WTC11 (cell line): ENCODE results near the gene TAS1R1. TPM values are rescaled to one million over a fixed set of nuclear protein-coding genes. Genes with fewer than 3 reads are reported as not detected.

Experiments
- ATAC-seq: fragments of 200-7000 bp; cut with Tn5 transposase; 2 replicates; pipeline ENCODE4 v1.10.0; 2021; ENCODE audit warnings: mild to moderate bottlenecking, moderate library complexity
- CTCF ChIA-PET: fragments of 300-600 bp; sonication (Branson Sonifier 250); formaldehyde crosslinking; loops from one replicate; lab custom pipeline; 2021; ENCODE audit warnings: antibody characterized with exemption; lab: Charles Lee
- POLR2A ChIA-PET: fragments of 350-600 bp; sonication (Branson Sonifier 250); formaldehyde crosslinking; loops from one replicate; lab custom pipeline; 2021; ENCODE audit warnings: antibody characterized with exemption; lab: Charles Lee
- DNase-seq: peaks from one replicate; pipeline ENCODE4 v3.0.0; 2021; ENCODE audit warnings: low spot score
- H3K27ac Mint-ChIP-seq: 2 replicates; pipeline ENCODE4 v1.8.0; 2021; ENCODE audit warnings: mixed read lengths
- H3K27me3 Mint-ChIP-seq: 2 replicates; pipeline ENCODE4 v1.8.0; 2021; ENCODE audit warnings: low read depth, mild to moderate bottlenecking, moderate library complexity, mixed read lengths
- H3K36me3 Mint-ChIP-seq: 2 replicates; pipeline ENCODE4 v1.8.0; 2021; ENCODE audit warnings: mixed read lengths
- H3K4me1 Mint-ChIP-seq: 2 replicates; pipeline ENCODE4 v1.8.0; 2022; ENCODE audit warnings: mixed read lengths
- H3K4me3 Mint-ChIP-seq: 2 replicates; pipeline ENCODE4 v1.8.0; 2021; ENCODE audit warnings: mild to moderate bottlenecking, moderate library complexity, mixed read lengths
- H3K9me3 Mint-ChIP-seq: 2 replicates; pipeline ENCODE4 v1.8.0; 2021; ENCODE audit warnings: mixed read lengths
- ARID4B ChIP-seq: sonication (generic); formaldehyde crosslinking; IDR thresholded peaks from 2 replicates; pipeline ENCODE4 v1.8.0; 2023; ENCODE audit warnings: missing genetic modification reagents, mild to moderate bottlenecking, borderline replicate concordance
- ATF1 ChIP-seq: sonication (generic); formaldehyde crosslinking; IDR thresholded peaks from 2 replicates; pipeline ENCODE4 v1.8.1; 2023; ENCODE audit warnings: mild to moderate bottlenecking, moderate library complexity, missing genetic modification reagents
- CREM ChIP-seq: sonication (generic); formaldehyde crosslinking; IDR thresholded peaks from 2 replicates; pipeline ENCODE4 v1.8.1; 2022; ENCODE audit warnings: mild to moderate bottlenecking, missing genetic modification reagents, moderate library complexity
- EMX1 ChIP-seq: fragments of 250-450 bp; sonication (Bioruptor Pico); IDR thresholded peaks from 2 replicates; pipeline ENCODE4 v1.8.0; 2021; ENCODE audit warnings: mild to moderate bottlenecking
- ERG ChIP-seq: fragments of 250-450 bp; sonication (Bioruptor Pico); IDR thresholded peaks from 2 replicates; pipeline ENCODE4 v1.8.0; 2021; ENCODE audit warnings: mild to moderate bottlenecking
- FOXK1 ChIP-seq: sonication (generic); formaldehyde crosslinking; IDR thresholded peaks from 2 replicates; pipeline ENCODE4 v1.8.0; 2022; ENCODE audit warnings: mild to moderate bottlenecking, moderate library complexity, missing genetic modification reagents
- GABPB1 ChIP-seq: sonication (generic); formaldehyde crosslinking; IDR thresholded peaks from 2 replicates; pipeline ENCODE4 v1.8.1; 2023; ENCODE audit warnings: mild to moderate bottlenecking, missing genetic modification reagents
- HMGXB4 ChIP-seq: sonication (generic); formaldehyde crosslinking; IDR thresholded peaks from 2 replicates; pipeline ENCODE4 v1.8.1; 2023; ENCODE audit warnings: mild to moderate bottlenecking, moderate library complexity, missing genetic modification reagents
- IRF2 ChIP-seq: sonication (generic); formaldehyde crosslinking; IDR thresholded peaks from 2 replicates; pipeline ENCODE4 v1.8.0; 2022; ENCODE audit warnings: low read depth, missing genetic modification reagents, borderline replicate concordance
- SP1 ChIP-seq: sonication (generic); formaldehyde crosslinking; conservative IDR thresholded peaks from 2 replicates; pipeline ENCODE4 v1.8.1; 2022; ENCODE audit warnings: missing genetic modification reagents
- TEAD1 ChIP-seq: sonication (generic); formaldehyde crosslinking; IDR thresholded peaks from 2 replicates; pipeline ENCODE4 v1.8.0; 2022; ENCODE audit warnings: mild to moderate bottlenecking, missing genetic modification reagents
- TP53 ChIP-seq: sonication (generic); formaldehyde crosslinking; IDR thresholded peaks from 2 replicates; pipeline ENCODE4 v1.8.1; 2023; ENCODE audit warnings: mild to moderate bottlenecking, missing genetic modification reagents
- ZNF396 ChIP-seq: fragments of 250-450 bp; sonication (Bioruptor Pico); IDR thresholded peaks from 2 replicates; pipeline ENCODE4 v1.8.0; 2021; ENCODE audit warnings: mild to moderate bottlenecking, moderate library complexity, borderline replicate concordance
- total RNA-seq: library from RNA; stranded (reverse); gene quantifications from 3 replicates; pipeline ENCODE4 v1.2.3, GENCODE V29; 2021
- TF ChIP-seq, protein P1 (sequence below): sonication (generic); formaldehyde crosslinking; IDR thresholded peaks from 2 replicates; pipeline ENCODE4 v1.8.0; 2023; ENCODE audit warnings: mild to moderate bottlenecking, missing genetic modification reagents
- TF ChIP-seq, protein P2 (sequence below): sonication (generic); formaldehyde crosslinking; conservative IDR thresholded peaks from 2 replicates; pipeline ENCODE4 v1.8.1; 2023; ENCODE audit warnings: mild to moderate bottlenecking, low read depth, missing genetic modification reagents, moderate library complexity
- TF ChIP-seq, protein P3 (sequence below): fragments of 250-450 bp; sonication (Bioruptor Pico); IDR thresholded peaks from 2 replicates; pipeline ENCODE4 v1.9.0; 2021; ENCODE audit warnings: mild to moderate bottlenecking

TAS1R1 gene
- total RNA-seq, 1 experiment from 2014 or later = 0.11 TPM

DNA sequence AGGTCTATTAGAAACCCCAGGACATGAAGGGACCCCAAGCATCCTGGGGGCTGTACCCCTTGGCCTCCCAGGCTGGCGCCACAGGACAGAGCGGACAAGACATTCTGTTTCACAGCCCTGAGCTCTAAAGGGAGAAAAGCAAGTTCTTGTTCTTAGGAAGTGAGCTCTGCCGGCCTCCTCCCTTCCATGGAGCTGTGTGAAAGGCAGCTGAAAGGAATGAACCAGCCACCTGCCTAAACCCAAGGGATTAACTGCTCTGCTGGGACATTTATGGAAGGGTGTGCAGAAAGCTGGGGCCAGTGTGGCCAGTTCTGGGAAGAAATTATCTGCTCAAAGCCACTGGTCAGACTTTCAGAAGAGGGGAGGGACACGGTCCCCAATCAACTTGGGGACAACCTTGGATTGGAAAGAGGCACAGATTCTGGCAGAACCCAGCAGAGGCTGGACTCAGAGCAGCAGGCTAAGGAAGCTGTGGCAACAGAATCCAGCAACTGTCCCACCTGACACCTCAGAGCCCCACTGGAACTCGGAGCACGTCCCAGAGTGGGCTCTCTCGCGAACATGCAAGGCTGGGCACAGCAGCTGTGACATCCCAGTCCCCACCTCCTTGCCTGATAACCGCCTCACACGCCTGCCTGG is 45.4 kb downstream of the TAS1R1 start:
- DNase-seq (no peak), ATAC-seq (no peak)
- TF ChIP-seq HMGXB4 (CRISPR knock-in tag) (no peak), ERG (CRISPR knock-in tag) (no peak), EMX1 (CRISPR knock-in tag) (no peak), CREM (CRISPR knock-in tag) (no peak), ATF1 (CRISPR knock-in tag) (no peak), GABPB1 (CRISPR knock-in tag) (no peak), TEAD1 (no peak), FOXK1 (CRISPR knock-in tag) (no peak), IRF2 (CRISPR knock-in tag) (no peak), ZNF396 (CRISPR knock-in tag) (no peak), SP1 (CRISPR knock-in tag) (no peak), TP53 (no peak), ARID4B (CRISPR knock-in tag) (no peak)
- TF ChIP-seq, protein P1, sequence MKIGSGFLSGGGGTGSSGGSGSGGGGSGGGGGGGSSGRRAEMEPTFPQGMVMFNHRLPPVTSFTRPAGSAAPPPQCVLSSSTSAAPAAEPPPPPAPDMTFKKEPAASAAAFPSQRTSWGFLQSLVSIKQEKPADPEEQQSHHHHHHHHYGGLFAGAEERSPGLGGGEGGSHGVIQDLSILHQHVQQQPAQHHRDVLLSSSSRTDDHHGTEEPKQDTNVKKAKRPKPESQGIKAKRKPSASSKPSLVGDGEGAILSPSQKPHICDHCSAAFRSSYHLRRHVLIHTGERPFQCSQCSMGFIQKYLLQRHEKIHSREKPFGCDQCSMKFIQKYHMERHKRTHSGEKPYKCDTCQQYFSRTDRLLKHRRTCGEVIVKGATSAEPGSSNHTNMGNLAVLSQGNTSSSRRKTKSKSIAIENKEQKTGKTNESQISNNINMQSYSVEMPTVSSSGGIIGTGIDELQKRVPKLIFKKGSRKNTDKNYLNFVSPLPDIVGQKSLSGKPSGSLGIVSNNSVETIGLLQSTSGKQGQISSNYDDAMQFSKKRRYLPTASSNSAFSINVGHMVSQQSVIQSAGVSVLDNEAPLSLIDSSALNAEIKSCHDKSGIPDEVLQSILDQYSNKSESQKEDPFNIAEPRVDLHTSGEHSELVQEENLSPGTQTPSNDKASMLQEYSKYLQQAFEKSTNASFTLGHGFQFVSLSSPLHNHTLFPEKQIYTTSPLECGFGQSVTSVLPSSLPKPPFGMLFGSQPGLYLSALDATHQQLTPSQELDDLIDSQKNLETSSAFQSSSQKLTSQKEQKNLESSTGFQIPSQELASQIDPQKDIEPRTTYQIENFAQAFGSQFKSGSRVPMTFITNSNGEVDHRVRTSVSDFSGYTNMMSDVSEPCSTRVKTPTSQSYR (CRISPR knock-in tag) = no peak
- TF ChIP-seq, protein P2, sequence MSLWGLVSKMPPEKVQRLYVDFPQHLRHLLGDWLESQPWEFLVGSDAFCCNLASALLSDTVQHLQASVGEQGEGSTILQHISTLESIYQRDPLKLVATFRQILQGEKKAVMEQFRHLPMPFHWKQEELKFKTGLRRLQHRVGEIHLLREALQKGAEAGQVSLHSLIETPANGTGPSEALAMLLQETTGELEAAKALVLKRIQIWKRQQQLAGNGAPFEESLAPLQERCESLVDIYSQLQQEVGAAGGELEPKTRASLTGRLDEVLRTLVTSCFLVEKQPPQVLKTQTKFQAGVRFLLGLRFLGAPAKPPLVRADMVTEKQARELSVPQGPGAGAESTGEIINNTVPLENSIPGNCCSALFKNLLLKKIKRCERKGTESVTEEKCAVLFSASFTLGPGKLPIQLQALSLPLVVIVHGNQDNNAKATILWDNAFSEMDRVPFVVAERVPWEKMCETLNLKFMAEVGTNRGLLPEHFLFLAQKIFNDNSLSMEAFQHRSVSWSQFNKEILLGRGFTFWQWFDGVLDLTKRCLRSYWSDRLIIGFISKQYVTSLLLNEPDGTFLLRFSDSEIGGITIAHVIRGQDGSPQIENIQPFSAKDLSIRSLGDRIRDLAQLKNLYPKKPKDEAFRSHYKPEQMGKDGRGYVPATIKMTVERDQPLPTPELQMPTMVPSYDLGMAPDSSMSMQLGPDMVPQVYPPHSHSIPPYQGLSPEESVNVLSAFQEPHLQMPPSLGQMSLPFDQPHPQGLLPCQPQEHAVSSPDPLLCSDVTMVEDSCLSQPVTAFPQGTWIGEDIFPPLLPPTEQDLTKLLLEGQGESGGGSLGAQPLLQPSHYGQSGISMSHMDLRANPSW (CRISPR knock-in tag) = no peak
- TF ChIP-seq, protein P3, sequence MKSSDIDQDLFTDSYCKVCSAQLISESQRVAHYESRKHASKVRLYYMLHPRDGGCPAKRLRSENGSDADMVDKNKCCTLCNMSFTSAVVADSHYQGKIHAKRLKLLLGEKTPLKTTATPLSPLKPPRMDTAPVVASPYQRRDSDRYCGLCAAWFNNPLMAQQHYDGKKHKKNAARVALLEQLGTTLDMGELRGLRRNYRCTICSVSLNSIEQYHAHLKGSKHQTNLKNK = no peak
- Mint-ChIP-seq H3K9me3 (no peaks in the 10 kb centered on the region), H3K27ac (peak overlapping the region; percentile 41; the same call in 1 of the 2 replicates), H3K4me3 (peak overlapping the region; percentile 80), H3K36me3 (peaks cover 14% of the 10 kb centered on the region), H3K4me1 (peaks cover 23% of the 10 kb centered on the region), H3K27me3 (no peaks in the 10 kb centered on the region; the same call in 1 of the 2 replicates)
- ChIA-PET CTCF (interaction anchor here (0.7 to 1.4 kb wide), 5 partner anchors 15 to 160 kb away, joined by 3 to 7 read pairs (median 4); partner anchors contain the start of genes NOL9 and TAS1R1), POLR2A (no interaction called here)
